Lower leg skin (tissue), 4 donors: ENCODE measurements around the gene SCD5. TPM values are rescaled to one million over a fixed set of nuclear protein-coding genes. Genes with fewer than 3 reads are reported as not detected.
"Not testable (repeated sequence)": the region's sequence is repeated elsewhere in the genome, so short reads cannot be mapped to it uniquely, and the experiment has no call there.

ENCODE experiments used
- DNase-seq, 2 donors: peaks; one replicate each; pipeline ENCODE4 v3.0.0-alpha.2; 2019; ENCODE audit warnings: low spot score in 2 of 2
- H3K4me3 ChIP-seq: fragments of 200-600 bp; sonication (generic); 2 replicates; pipeline ENCODE4 v1.5.1; 2017; ENCODE audit warnings: mild to moderate bottlenecking, low read depth; ENCODE audit not compliant: poor library complexity, severe bottlenecking
- POLR2A ChIP-seq, 2 donors: fragments of 450-650 bp; IDR thresholded peaks; one replicate each; pipeline ENCODE4 v1.6.1; 2016 to 2017; ENCODE audit warnings: antibody characterized with exemption in 2 of 2, mild to moderate bottlenecking in 1 of 2, moderate library complexity in 1 of 2
- WGBS, 2 donors: methylation state at CpG; one replicate each; pipeline ENCODE4 v1.1.5; 2018; 5-methylcytosine and 5-hydroxymethylcytosine counted together
- intact Hi-C: fragments of 100-400 bp; cut with DNase I; formaldehyde crosslinking; loops from one replicate; pipeline ENCODE4 v1.15.0; 2023; ENCODE audit warnings: low total_unique reads
- total RNA-seq, 4 donors: library from RNA; depleted of rRNA; stranded (reverse); fragments of >200 nt; gene quantifications; one replicate each; pipeline ENCODE4 v1.1.0, GENCODE V29; 2016
- TF ChIP-seq, protein P1 (sequence below), 3 donors: fragments of 450-650 bp; IDR thresholded peaks; one replicate each; pipeline ENCODE4 v1.5.1; 2016; ENCODE audit warnings: antibody characterized with exemption in 3 of 3, mild to moderate bottlenecking in 3 of 3, moderate library complexity in 2 of 3

SCD5 gene
- total RNA-seq, 4 donors from 2014 or later, result 4.6 to 16.9 (median 11.6) TPM

DNA sequence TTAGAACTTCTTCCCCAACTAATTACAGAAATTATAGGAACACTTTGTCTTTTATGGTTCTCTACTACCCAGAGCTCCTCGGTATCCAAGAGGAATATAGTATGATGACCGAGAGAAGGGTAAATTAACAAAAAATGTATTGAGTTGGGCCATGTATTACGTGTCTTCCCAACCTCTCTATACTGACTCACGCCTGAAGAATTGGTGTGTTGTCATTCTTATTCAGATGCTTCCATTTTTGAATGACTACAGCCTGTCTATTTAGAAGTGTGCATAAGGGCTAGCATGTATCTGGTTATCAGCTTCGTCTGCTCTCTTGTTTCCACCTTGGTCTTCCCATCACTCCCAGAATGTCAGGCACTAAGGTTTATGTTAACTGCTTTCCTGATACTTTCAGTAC, 24.5 kb upstream of the SCD5 start:
- intact Hi-C loops, result no loop called here
- WGBS, 2 donors, result 90 to 96% methylated on average over 5 of the region's 5 CpGs

GRCh38 chr4:82820689-82821088, 22.1 kb upstream of the SCD5 start:
- intact Hi-C loops, result no loop called here
- H3K4me3 ChIP-seq, result no peak overlapping the region
- no peak for TF ChIP-seq POLR2A (IDR thresholded peaks at IDR 0.05)
- TF ChIP-seq, protein P1, sequence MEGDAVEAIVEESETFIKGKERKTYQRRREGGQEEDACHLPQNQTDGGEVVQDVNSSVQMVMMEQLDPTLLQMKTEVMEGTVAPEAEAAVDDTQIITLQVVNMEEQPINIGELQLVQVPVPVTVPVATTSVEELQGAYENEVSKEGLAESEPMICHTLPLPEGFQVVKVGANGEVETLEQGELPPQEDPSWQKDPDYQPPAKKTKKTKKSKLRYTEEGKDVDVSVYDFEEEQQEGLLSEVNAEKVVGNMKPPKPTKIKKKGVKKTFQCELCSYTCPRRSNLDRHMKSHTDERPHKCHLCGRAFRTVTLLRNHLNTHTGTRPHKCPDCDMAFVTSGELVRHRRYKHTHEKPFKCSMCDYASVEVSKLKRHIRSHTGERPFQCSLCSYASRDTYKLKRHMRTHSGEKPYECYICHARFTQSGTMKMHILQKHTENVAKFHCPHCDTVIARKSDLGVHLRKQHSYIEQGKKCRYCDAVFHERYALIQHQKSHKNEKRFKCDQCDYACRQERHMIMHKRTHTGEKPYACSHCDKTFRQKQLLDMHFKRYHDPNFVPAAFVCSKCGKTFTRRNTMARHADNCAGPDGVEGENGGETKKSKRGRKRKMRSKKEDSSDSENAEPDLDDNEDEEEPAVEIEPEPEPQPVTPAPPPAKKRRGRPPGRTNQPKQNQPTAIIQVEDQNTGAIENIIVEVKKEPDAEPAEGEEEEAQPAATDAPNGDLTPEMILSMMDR (IDR thresholded peaks at IDR 0.05), result no peak
- DNase-seq, result no peak
- WGBS, 2 donors, result 31 to 32% methylated on average over 2 of the region's 2 CpGs

More for the DNA sequence above, 24.5 kb upstream of the SCD5 start:
- no peak overlapping the region for H3K4me3 ChIP-seq
- TF ChIP-seq, protein P1 (IDR thresholded peaks at IDR 0.05), result no peak
- TF ChIP-seq POLR2A (IDR thresholded peaks at IDR 0.05), result no peak
- DNase-seq, result no peak

DNA sequence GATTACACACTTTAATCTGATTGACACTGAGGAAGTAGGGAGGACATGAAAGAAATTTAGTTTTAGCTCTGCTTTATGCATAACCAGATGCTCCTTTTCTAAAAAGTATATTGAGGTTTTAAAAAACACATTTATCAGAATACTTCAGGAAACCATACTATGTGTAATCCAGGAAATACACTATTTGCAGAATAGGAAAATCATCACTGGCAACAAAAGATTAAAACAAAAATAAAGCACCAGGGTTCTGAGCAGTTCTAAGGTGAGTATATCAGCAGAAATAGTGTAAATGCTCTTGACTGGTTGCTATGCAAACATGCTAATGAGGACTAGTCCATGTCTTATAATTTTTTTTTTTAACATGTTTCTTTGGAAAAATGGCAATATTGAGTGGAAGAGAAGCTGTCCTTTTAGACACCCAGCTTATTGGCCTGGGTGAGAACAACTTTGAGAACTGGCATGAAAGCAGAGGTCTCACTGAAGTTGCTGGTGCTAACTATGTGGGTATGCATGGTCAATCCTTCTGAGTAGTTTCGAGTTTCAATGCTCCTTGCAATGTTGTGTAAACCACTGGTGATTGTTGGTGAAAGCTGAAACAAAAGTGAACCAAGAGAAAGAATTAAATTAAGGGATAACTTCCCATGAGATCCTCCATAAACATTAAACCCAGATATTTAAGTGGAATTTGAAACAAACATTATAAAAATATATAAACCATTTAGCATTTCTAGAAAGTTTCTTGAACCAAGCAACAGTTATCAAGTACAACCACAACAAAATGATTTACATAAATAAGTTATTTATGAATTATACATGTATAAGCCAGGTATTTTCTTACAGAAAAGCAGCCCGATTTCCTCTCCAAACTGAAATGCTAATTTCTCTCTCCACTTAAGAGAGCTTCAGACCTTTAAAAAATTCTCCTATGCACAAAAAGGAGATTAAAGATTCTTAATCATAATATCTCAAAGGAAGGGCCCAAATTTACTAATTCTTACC, 20.4 kb upstream of the SCD5 start:
- no peak overlapping the region for H3K4me3 ChIP-seq
- WGBS, 2 donors, result 76 to 85% methylated on average over 2 of the region's 2 CpGs
- intact Hi-C loops, result no loop called here
- no peak for DNase-seq
- TF ChIP-seq, protein P1 (IDR thresholded peaks at IDR 0.05), result no peak

DNA sequence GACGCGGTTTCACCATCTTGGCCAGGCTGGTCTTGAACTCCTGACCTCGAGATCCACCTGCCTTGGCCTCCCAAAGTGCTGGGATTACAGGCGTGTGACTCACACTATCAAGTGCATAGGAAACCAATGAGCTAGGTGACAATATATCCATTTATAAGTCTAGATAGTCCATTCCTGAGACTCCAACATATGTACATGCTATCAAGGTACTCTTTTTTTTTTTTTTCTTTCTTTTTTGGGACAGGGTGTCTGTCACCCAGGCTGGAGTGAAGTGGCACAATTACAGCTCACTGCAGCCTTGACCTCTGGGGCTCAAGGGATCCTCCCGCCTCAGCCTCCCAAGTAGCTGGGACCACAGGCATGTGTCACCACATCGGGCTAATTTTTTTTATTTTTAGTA, 18.3 kb upstream of the SCD5 start:
- 97 to 99% methylated on average over 6 of the region's 6 CpGs for WGBS, 2 donors
- H3K4me3 ChIP-seq, DNase-seq, intact Hi-C loops: not testable (repeated sequence)

- DNase-seq, result no peak
- TF ChIP-seq, protein P1 (IDR thresholded peaks at IDR 0.05), result no peak
- 59% methylated on average over 1 of the region's 1 CpG for WGBS, 2 donors
- H3K4me3 ChIP-seq, result no peak overlapping the region
- intact Hi-C loops, result no loop called here
Measured at GRCh38 chr4:82814034-82814433, 15.4 kb upstream of the SCD5 start.

DNA sequence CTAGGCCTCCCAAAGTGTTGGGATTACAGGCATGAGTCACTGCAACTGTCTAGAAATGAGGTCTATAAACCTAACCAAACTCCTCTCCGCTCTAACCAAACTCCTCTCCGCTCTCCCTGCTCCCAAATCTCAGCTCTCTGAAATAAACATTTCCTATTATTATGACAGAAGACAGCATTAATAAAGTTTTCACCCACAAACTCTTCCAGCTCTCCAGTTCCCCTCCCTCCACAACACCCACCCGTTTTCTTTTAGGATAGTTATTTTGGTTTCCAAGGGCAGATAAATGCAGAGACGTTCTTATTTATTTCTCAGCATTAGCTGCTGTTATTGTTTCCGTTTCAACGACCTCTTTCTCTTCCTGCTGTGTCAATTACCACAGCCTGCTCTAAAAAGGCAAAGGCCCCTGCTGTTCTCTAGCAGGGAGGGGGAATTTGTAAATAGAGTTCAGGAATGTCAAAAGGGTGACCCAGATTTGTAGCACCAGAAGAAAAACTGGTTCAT, 13.3 kb upstream of the SCD5 start:
- TF ChIP-seq, protein P1 (IDR thresholded peaks at IDR 0.05), result no peak
- TF ChIP-seq POLR2A (IDR thresholded peaks at IDR 0.05), result no peak
- no peak overlapping the region for H3K4me3 ChIP-seq
- DNase-seq, result no peak
- intact Hi-C loops, result no loop called here
- WGBS, 2 donors, result 30 to 38% methylated on average over 6 of the region's 6 CpGs
